ENCODE results near the gene PLIN4. TPM values are rescaled to one million over a fixed set of nuclear protein-coding genes. Genes with fewer than 3 reads are reported as not detected.

PLIN4 gene
- polyA plus RNA-seq, 3 donors = 73.6 to 954 (median 135) TPM

DNA sequence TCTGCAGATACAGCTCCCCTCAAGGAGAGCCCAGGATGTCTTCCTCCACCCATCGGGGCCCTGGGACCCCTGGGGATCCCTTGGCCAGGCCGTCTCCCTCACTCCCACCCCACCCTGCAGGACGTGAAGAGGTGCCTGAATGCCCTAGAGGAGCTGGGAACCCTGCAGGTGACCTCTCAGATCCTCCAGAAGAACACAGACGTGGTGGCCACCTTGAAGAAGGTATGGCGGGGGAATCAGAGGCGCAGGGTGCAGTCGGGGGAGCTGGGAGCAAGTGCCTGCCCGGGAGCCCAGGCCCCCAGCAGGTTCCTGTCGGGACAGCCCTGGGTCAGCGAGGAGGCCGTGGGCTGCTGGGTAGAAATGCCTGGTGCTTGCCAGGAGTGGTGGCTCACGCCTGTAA lies 19.6 kb downstream of the PLIN4 start:
- 94 to 98% (median 97%) methylated on average over 10 to 12 of the region's 12 CpGs for WGBS, 3 donors
- H3K27ac ChIP-seq (ENCODE audit: low read depth, low read length) = no peak overlapping the region

DNA sequence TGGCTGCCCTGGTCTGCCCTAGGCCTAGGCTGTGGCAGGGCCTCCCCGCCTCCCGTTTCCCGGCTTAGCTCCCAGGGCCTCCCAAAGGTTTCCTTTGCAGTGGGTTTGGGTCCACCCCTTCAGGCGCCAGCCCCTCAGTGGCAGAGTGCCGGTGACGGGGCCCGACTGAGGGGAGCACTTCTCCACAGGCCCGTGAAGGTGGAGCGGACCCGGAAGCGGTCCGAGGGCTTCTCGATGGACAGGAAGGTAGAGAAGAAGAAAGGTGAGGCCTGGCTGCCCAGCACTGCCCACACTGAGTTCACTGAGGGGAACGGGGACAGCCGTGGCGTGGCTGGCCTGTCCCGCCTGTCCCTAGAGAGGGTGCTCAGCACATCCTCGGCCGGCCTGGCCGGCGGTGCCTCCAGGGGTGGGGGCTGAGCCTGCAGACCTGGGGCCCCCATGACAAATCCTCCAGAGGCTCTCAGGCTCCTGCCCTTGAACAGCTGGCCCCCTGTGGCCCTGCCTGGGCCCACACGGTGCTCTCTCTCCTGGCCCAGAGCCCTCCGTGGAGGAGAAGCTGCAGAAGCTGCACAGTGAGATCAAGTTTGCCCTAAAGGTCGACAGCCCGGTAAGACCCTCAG lies 20.4 kb downstream of the PLIN4 start:
- no peak overlapping the region for H3K27ac ChIP-seq (ENCODE audit: low read depth, low read length)
- 88 to 92% (median 89%) methylated on average over 24 to 25 of the region's 25 CpGs for WGBS, 3 donors

DNA sequence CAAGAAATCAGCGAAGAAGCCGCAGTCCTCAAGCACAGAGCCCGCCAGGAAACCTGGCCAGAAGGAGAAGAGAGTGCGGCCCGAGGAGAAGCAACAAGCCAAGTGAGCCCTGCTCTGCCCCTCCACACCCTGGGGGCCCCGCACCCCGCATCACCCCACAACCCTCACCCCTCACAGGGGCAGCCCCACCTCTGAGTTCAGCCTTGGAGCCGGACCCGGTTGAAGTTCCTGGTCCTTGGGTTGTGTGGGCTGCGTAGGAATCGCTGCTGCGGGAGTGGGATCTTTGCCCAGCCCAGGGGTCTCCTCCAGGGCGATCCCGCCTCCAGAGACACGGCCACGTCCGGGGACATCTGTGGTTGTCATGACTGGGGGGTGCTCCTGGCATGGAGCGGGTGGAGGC lies 22.0 kb downstream of the PLIN4 start:
- no peak overlapping the region for H3K27ac ChIP-seq (ENCODE audit: low read depth, low read length)
- WGBS, 3 donors = 87 to 89% (median 89%) methylated on average over 15 to 18 of the region's 18 CpGs

- no peak overlapping the region for H3K27ac ChIP-seq (ENCODE audit: low read depth, low read length)
- 84 to 94% (median 90%) methylated on average over 12 of the region's 12 CpGs for WGBS, 3 donors
Measured at GRCh38 chr19:4495471-4495870, 22.8 kb downstream of the PLIN4 start.

DNA sequence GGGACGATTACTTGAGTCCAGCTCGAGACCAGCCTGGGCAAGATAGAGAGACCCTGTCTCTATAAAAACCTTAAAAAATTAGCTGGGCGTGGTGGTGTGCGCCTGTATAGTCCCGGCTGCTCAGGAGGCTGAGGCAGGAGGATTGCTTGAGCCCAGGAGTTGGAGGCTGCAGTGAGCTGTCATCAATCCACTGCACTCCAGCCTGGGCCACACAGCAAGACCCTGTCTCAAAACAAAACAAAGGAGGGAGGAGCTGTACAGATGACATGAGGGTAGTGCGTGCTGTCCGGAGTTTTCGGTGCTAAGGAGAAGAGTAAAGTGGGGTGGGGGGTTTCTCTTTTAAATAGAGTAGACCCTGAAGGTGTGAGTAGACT lies 23.6 kb downstream of the PLIN4 start:
- 95 to 96% (median 96%) methylated on average over 8 of the region's 8 CpGs for WGBS, 3 donors
- H3K27ac ChIP-seq (ENCODE audit: low read depth, low read length) = no peak overlapping the region

DNA sequence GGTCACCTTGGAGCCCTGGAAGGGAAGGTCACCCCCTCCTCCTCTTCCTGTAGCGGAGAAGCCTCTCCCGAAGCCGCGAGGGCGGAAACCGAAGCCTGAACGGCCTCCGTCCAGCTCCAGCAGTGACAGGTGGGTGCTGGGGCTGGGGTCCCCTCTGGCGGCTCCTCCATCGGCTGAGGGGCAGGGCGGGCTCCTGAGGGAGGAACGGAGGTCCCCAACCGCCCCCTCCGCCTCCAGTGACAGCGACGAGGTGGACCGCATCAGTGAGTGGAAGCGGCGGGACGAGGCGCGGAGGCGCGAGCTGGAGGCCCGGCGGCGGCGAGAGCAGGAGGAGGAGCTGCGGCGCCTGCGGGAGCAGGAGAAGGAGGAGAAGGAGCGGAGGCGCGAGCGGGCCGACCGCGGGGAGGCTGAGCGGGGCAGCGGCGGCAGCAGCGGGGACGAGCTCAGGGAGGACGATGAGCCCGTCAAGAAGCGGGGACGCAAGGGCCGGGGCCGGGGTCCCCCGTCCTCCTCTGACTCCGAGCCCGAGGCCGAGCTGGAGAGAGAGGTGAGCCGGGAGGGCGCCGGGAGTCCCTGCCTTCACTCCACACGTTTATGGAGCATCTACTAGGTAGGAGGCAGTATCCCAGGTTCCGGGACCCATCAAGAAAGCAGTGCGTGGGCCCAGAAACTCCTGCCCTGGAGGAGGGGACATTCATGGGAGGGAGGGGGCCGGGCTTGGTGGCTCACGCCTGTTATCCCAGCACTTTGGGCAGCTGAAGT lies 24.2 kb downstream of the PLIN4 start:
- no peak overlapping the region for H3K27ac ChIP-seq (ENCODE audit: low read depth, low read length)
- 95 to 97% (median 96%) methylated on average over 60 to 61 of the region's 61 CpGs for WGBS, 3 donors

DNA sequence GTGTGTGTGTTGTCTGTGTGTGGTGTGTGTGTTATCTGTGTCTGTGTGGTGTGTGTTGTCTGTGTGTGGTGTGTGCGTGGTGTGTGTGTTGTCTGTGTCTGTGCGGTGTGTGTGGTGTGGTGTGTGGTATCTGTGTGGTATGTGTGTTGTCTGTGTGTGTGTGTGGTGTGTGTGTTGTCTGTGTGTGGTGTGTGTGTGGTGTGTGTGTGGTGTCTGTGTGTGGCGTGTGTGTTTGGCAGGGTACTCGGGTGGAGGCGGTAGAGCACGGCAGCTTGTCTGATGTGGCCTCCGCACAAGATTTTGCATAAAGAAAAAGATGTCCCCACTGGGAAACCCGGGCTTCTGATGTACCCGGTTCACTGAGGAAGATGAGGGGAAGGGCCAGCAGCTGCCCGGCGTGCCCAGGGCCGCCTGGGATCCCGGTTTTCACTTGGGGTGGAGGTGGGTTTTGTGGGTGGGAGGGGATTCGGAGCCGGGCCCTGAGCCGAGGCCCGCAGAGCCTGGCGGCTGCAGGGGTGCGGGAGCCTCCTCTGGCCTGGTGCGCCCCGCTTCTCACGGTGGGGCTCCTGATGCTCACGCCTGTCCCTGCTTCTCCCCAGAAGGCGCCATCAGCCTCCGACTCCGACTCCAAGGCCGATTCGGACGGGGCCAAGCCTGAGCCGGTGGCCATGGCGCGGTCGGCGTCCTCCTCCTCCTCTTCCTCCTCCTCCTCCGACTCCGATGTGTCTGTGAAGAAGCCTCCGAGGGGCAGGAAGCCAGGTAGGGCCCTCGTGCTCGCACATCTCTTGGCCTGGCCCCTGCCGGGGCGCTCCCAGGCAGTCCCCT lies 25.0 kb downstream of the PLIN4 start:
- 93 to 95% (median 95%) methylated on average over 32 to 41 of the region's 41 CpGs for WGBS, 3 donors

DNA sequence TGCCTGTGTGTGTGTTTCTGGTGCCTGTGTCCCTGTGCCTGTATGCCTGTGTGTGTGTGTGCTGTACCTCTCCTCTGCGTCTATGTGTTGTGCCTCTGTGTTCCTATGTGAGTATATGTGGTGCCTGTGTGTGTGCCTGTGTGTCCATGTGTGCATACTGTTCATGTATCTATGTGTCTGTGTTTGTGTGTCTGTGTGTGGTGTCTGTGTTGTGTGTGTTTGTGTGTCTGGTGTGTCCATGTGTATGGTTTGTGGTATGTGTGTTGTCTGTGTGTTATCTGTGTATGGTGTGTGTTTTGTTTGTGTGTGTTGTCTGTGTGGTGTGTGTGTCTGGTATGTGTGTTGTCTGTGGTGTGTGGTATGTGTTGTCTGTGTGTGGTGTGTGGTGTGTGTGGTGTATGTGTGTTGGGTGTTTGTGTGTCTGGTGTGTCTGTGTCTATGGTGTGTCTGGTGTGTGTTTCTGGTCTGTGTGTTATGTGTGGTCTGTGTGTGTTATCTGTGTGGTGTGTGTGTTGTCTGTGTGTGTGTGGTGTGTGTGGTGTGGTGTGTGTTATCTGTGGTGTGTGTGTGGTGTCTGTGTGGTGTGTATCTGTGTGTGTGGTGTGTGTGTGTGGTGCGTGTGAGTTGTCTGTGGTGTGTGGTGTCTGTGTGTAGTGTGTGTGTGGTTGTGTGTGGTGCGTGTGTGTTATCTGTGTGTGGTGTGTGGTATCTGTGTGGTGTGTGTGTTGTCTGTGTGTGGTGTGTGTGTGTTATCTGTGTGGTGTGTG lies 25.8 kb downstream of the PLIN4 start:
- WGBS, 3 donors = 91 to 96% (median 92%) methylated on average over 3 of the region's 3 CpGs
- no peak overlapping the region for H3K27ac ChIP-seq (ENCODE audit: low read depth, low read length)

More for the DNA sequence above, 25.0 kb downstream of the PLIN4 start:
- no peak overlapping the region for H3K27ac ChIP-seq (ENCODE audit: low read depth, low read length)

GRCh38 chr19:4491446-4491845 lies 26.8 kb downstream of the PLIN4 start:
- WGBS, 3 donors = 97 to 98% (median 97%) methylated on average over 20 to 21 of the region's 21 CpGs
- H3K27ac ChIP-seq (ENCODE audit: low read depth, low read length) = no peak overlapping the region

- WGBS, 3 donors = 92 to 95% (median 95%) methylated on average over 29 of the region's 29 CpGs
- H3K27ac ChIP-seq (ENCODE audit: low read depth, low read length) = no peak overlapping the region
Measured at GRCh38 chr19:4488496-4488895, 29.8 kb downstream of the PLIN4 start.

GRCh38 chr19:4487572-4487971 lies 30.7 kb downstream of the PLIN4 start:
- H3K27ac ChIP-seq (ENCODE audit: low read depth, low read length) = no peak overlapping the region
- 85 to 90% (median 88%) methylated on average over 11 of the region's 11 CpGs for WGBS, 3 donors

DNA sequence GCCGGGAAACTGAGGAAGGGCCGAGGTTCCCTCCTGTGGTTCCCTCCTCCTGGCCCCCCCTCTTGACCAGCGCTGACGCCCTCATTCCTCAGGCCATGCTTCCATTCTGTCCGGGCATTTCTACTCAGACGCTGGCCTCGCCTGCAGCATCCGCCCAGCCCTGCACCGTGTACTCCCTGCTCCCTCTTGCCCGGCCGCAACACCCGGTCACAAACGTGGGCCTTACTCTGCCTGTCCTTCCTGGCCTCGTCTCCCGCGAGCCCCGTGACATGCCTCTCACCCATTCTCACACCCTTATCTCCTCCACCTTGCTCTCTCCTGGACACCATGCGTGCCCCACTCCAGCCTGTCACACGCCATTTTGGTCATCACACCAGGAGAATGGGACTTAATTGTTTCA lies 34.9 kb downstream of the PLIN4 start:
- 90 to 93% (median 91%) methylated on average over 19 of the region's 19 CpGs for WGBS, 3 donors

DNA sequence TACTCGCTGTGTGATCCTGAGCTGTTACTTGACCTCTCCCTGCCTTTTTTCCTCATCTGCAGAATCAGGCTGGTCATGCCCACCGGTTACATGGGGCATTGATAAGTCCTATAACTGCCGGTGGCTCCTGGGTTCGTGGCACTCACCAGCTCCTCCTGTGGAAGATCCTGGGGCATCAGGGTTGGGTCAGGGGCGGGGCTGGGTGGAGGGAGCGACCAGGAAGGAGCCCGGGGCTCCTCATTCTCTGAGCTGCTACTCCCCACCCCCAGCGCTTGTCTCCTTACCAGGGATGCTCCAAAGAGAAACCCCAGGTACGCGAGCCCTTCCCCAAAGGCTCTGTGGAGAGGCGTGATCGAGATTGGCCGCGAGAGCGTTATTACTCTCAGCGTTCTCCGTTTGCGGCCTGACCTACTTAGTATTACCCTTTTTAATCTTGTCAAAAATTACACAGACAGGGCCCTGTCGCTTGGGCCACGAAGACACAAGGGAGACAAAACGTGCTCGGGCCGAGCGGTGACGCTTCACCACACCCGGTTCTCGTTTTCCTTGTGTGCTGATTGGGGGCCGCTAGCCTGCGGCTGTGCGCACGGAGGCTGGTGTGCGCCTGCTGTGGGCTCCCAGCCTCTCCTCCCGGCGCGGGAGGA lies 35.4 kb downstream of the PLIN4 start:
- no peak overlapping the region for H3K27ac ChIP-seq (ENCODE audit: low read depth, low read length)
- 92 to 95% (median 93%) methylated on average over 35 of the region's 35 CpGs for WGBS, 3 donors

More for the DNA sequence above, 34.9 kb downstream of the PLIN4 start:
- no peak overlapping the region for H3K27ac ChIP-seq (ENCODE audit: low read depth, low read length)

DNA sequence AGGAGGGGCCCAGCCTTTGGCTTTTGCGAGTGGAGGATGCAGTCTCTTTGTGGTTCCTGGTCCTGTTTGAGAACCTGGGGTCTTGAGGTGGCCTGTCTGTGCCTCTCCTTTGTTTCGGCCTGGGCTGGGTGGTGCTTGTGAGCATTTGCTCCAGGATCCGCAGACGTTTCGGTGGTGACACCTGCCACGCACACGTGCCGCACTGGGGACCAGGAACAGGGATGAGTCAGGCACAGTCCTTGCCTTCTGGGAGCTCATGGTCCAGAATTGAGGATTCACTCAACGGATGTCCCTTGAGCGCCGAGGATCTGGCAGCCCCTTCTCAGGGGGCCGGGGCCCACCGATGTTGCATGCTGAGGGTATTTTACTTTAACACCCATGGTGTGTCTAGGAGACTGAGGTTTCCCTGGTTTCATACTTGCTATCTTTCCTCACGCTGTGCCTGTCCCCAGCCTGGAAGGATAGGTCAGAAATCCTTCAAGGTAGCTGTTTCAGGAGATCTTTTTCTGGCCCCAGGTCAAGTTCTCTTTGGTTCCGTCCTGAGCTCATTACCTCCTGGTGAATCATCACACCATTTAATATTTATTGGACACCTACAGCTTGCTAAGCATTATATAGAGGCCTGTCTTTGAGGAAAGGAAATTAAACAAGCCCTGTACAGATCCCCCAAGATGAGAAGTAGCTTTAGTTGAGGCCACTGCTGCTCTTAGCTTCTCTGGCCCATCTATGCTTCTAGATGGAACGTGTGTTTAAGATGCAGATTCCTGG lies 41.1 kb downstream of the PLIN4 start:
- WGBS, 3 donors = 85 to 89% (median 87%) methylated on average over 16 of the region's 16 CpGs
- no peak overlapping the region for H3K27ac ChIP-seq (ENCODE audit: low read depth, low read length)

GRCh38 chr19:4474514-4475022 lies 43.7 kb downstream of the PLIN4 start:
- H3K27ac ChIP-seq (ENCODE audit: low read depth, low read length) = no peak overlapping the region
- 31 to 42% (median 31%) methylated on average over 13 of the region's 13 CpGs for WGBS, 3 donors

DNA sequence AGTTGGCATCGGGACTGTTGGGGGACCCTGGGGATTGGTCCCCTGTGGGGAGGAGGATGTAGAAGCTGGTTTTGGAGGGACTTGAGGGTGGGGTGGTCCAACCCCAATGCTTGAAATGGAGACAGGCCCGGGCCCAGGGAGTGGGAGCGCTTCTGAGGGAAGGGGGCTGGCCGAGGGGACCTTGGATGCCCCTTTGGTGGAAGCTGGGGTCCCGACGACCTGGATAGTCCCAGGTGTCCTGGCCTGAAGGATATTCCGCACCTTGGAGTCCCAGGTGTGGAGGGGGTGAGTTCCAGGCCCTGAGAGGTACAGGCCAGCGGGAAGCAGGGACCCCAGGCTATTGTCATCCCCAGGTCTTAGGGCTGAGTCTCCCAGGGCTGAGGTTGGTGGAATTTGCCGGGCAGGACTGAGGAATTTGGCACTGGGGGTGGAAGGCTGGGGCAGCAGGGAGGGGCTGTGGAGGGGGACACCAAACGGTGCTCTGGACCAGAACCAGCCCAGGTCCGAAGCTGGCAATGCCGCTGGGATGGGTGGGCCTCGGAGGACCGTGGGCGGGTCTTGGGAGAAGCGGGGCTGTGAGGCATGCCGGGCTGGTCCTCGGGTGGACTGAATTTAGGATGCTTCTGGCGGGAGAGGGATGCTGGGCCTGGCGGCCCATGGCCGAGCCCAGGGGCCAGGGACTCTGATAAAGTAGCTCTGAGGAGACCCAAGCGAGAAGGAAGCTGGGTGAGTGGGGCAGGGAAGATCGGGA lies 44.3 kb downstream of the PLIN4 start:
- H3K27ac ChIP-seq (ENCODE audit: low read depth, low read length) = no peak overlapping the region
- WGBS, 3 donors = 31 to 37% (median 36%) methylated on average over 23 of the region's 23 CpGs

All from adipose tissue (tissue), 3 donors.